Upper lobe of left lung (tissue), 4 donors: Measurements from ENCODE around the gene CNTNAP2.

ENCODE experiments used
- CTCF ChIP-seq, 6 experiments: fragments of 450-650 bp in 4 of 6; fragments of 200-600 bp in 2 of 6; sonication (generic) in 2 of 6; IDR thresholded peaks; one replicate each; pipeline ENCODE4 v1.5.1; 2016 to 2019; ENCODE audit warnings: antibody characterized with exemption in 6 of 6
- POLR2A ChIP-seq, 4 donors: fragments of 450-650 bp; IDR thresholded peaks; one replicate each; pipeline ENCODE4 v1.5.1; 2016 to 2017; ENCODE audit warnings: antibody characterized with exemption in 4 of 4, mild to moderate bottlenecking in 2 of 4
- POLR2AphosphoS5 ChIP-seq, 2 donors: sonication (generic); formaldehyde crosslinking; IDR thresholded peaks; one replicate each; pipeline ENCODE4 v1.5.1; 2017; ENCODE audit warnings: antibody characterized with exemption in 2 of 2

DNA sequence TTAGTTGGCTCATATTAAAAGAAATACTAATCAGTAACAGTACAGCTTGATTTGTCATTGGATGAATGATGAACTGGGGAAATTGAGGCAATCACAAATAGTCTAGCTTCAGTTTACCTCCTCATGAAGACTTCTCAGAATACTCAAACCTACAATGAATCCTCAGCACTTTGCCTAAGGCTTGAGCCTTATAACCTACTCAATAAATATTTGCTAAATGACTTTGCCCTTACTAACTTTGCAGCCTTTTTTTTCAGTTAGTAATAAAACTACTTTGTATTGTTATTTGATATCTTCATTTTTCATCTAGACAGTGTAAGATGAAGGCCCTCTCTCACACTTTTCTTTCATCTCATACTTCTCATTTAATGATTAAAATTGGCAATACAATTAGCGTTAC lies 1311.5 kb downstream of the CNTNAP2 start:
- TF ChIP-seq POLR2A (IDR thresholded peaks at IDR 0.05) (no peak), CTCF (IDR thresholded peaks at IDR 0.05) (no peak), POLR2AphosphoS5 (IDR thresholded peaks at IDR 0.05) (no peak)
